SK-N-SH treated with all-trans-retinoic acid at 6 μM for 48 hours (cell line): ENCODE data around the gene NPPA.

Experiments
- ATAC-seq: fragments of 200-7000 bp; cut with Tn5 transposase; 3 replicates; pipeline ENCODE4 v1.9.1; 2020; ENCODE audit warnings: mild to moderate bottlenecking, moderate library complexity
- CREB5 ChIP-seq: fragments of 250-450 bp; sonication (Bioruptor Pico); IDR thresholded peaks from 2 replicates; pipeline ENCODE4 v1.5.1; 2020; ENCODE audit warnings: low read depth, mild to moderate bottlenecking, moderate library complexity
- CSDC2 ChIP-seq: fragments of 250-450 bp; sonication (Bioruptor Pico); IDR thresholded peaks from 2 replicates; pipeline ENCODE4 v1.5.0; 2020; ENCODE audit warnings: mild to moderate bottlenecking, moderate library complexity
- CSRNP3 ChIP-seq: fragments of 250-450 bp; sonication (Bioruptor Pico); IDR thresholded peaks from 2 replicates; pipeline ENCODE4 v1.5.1; 2021; ENCODE audit warnings: mild to moderate bottlenecking, moderate library complexity
- ESRRG ChIP-seq: fragments of 250-450 bp; sonication (Bioruptor Pico); IDR thresholded peaks from 2 replicates; pipeline ENCODE4 v1.6.1; 2021; ENCODE audit warnings: mild to moderate bottlenecking
- GLIS3 ChIP-seq: fragments of 250-450 bp; sonication (Bioruptor Pico); IDR thresholded peaks from 2 replicates; pipeline ENCODE4 v1.5.0; 2020; ENCODE audit warnings: mild to moderate bottlenecking, moderate library complexity
- ISL1 ChIP-seq: fragments of 250-450 bp; sonication (Bioruptor Pico); IDR thresholded peaks from 2 replicates; pipeline ENCODE4 v2.1.2; 2022; ENCODE audit warnings: mild to moderate bottlenecking, moderate library complexity
- OSR1 ChIP-seq: fragments of 250-450 bp; sonication (Bioruptor Pico); IDR thresholded peaks from 2 replicates; pipeline ENCODE4 v1.8.0; 2022; ENCODE audit warnings: moderate library complexity, mild to moderate bottlenecking, inconsistent platforms
- PATZ1 ChIP-seq: fragments of 250-450 bp; sonication (Bioruptor Pico); IDR thresholded peaks from 2 replicates; pipeline ENCODE4 v1.8.0; 2020; ENCODE audit warnings: mild to moderate bottlenecking, moderate library complexity, borderline replicate concordance
- POU6F1 ChIP-seq: fragments of 250-450 bp; sonication (Bioruptor Pico); IDR thresholded peaks from 2 replicates; pipeline ENCODE4 v1.8.0; 2021; ENCODE audit warnings: low read depth, mild to moderate bottlenecking, moderate library complexity, borderline replicate concordance
- PPARA ChIP-seq: fragments of 250-450 bp; sonication (Bioruptor Pico); IDR thresholded peaks from 2 replicates; pipeline ENCODE4 v1.5.0; 2020; ENCODE audit warnings: mild to moderate bottlenecking, borderline replicate concordance
- RARB ChIP-seq: fragments of 250-450 bp; sonication (Bioruptor Pico); IDR thresholded peaks from 2 replicates; pipeline ENCODE4 v1.8.0; 2021; ENCODE audit warnings: mild to moderate bottlenecking, moderate library complexity
- SNAI2 ChIP-seq: fragments of 250-450 bp; sonication (Bioruptor Pico); IDR thresholded peaks from 2 replicates; pipeline ENCODE4 v1.5.0; 2020; ENCODE audit warnings: mild to moderate bottlenecking, moderate library complexity
- TCF4 ChIP-seq: fragments of 250-450 bp; sonication (Bioruptor Pico); IDR thresholded peaks from 2 replicates; pipeline ENCODE4 v1.8.0; 2021; ENCODE audit warnings: mild to moderate bottlenecking, moderate library complexity, borderline replicate concordance
- TOX ChIP-seq: fragments of 250-450 bp; sonication (Bioruptor Pico); IDR thresholded peaks from 2 replicates; pipeline ENCODE4 v1.8.0; 2021; ENCODE audit warnings: mild to moderate bottlenecking, moderate library complexity, borderline replicate concordance
- TSHZ2 ChIP-seq: fragments of 250-450 bp; sonication (Bioruptor Pico); IDR thresholded peaks from 2 replicates; pipeline ENCODE4 v1.5.0; 2020; ENCODE audit warnings: mild to moderate bottlenecking, moderate library complexity
- ZC3H10 ChIP-seq: fragments of 250-450 bp; sonication (Bioruptor Pico); IDR thresholded peaks from 2 replicates; pipeline ENCODE4 v1.5.1; 2021; ENCODE audit warnings: mild to moderate bottlenecking, moderate library complexity
- ZFP30 ChIP-seq: fragments of 450-650 bp; formaldehyde crosslinking; IDR thresholded peaks from 2 replicates; pipeline ENCODE4 v1.5.0; 2022; ENCODE audit warnings: mild to moderate bottlenecking, moderate library complexity
- ZNF565 ChIP-seq: fragments of 450-650 bp; formaldehyde crosslinking; conservative IDR thresholded peaks from 2 replicates; pipeline ENCODE4 v1.5.0; 2020; ENCODE audit warnings: low read depth, mild to moderate bottlenecking, moderate library complexity
- ZNF70 ChIP-seq: fragments of 450-650 bp; formaldehyde crosslinking; IDR thresholded peaks from 2 replicates; pipeline ENCODE4 v1.5.0; 2020; ENCODE audit warnings: mild to moderate bottlenecking, moderate library complexity
- ZNF8 ChIP-seq: fragments of 450-650 bp; formaldehyde crosslinking; IDR thresholded peaks from 2 replicates; pipeline ENCODE4 v1.5.0; 2020; ENCODE audit warnings: mild to moderate bottlenecking, moderate library complexity

NPPA gene

GRCh38 chr1:11854519-11854918 lies 6.9 kb upstream of the NPPA start (continued):
- TF ChIP-seq PATZ1, result no peak

GRCh38 chr1:11851180-11851579 lies 3.6 kb upstream of the NPPA start:
- no peak for ATAC-seq
- no peak for TF ChIP-seq CSRNP3 (CRISPR knock-in tag)

- no peak for TF ChIP-seq GLIS3 (CRISPR knock-in tag)
- TF ChIP-seq ZNF565 (CRISPR knock-in tag), result no peak
- TF ChIP-seq CSDC2, result no peak
- TF ChIP-seq RARB (CRISPR knock-in tag), result no peak
- no peak for TF ChIP-seq ZFP30 (CRISPR knock-in tag)
- no peak for TF ChIP-seq PPARA (CRISPR knock-in tag)
- no peak for TF ChIP-seq OSR1 (CRISPR knock-in tag)
- TF ChIP-seq, all 23 proteins: peak for 0
- no peak for ATAC-seq
Measured at GRCh38 chr1:11850156-11850555, 2.6 kb upstream of the NPPA start.

- TF ChIP-seq ZNF70 (CRISPR knock-in tag), result no peak
- TF ChIP-seq ISL1, result no peak
- TF ChIP-seq TOX (CRISPR knock-in tag), result no peak
- TF ChIP-seq RARB (CRISPR knock-in tag), result no peak
- no peak for TF ChIP-seq ZNF8 (CRISPR knock-in tag)
- no peak for TF ChIP-seq ESRRG (CRISPR knock-in tag)
- no peak for TF ChIP-seq GLIS3 (CRISPR knock-in tag)
- no peak for ATAC-seq
Measured at GRCh38 chr1:11848373-11848700, 754 bp upstream of the NPPA start.

GRCh38 chr1:11845641-11846335 lies 1.8 kb downstream of the NPPA start:
- TF ChIP-seq ISL1 (no peak), ZC3H10 (CRISPR knock-in tag) (no peak), GLIS3 (CRISPR knock-in tag) (no peak), ZNF70 (CRISPR knock-in tag) (0 out of 2 replicates have a peak, but pooled peaks have one; percentile 63)
- TF ChIP-seq, all 23 proteins: peak for 1
- ATAC-seq, result no peak; the same call in 2 of the 3 replicates

- no peak for ATAC-seq
Measured at GRCh38 chr1:11842154-11843041, 5.2 kb downstream of the NPPA start.

GRCh38 chr1:11841245-11842153 lies 6.1 kb downstream of the NPPA start:
- ATAC-seq, result no peak
- TF ChIP-seq TSHZ2 (no peak), CREB5 (no peak), TCF4 (CRISPR knock-in tag) (no peak), ZFP30 (CRISPR knock-in tag) (no peak), ZC3H10 (CRISPR knock-in tag) (no peak), POU6F1 (CRISPR knock-in tag) (no peak), ZNF565 (CRISPR knock-in tag) (no peak), CSDC2 (no peak)

More at GRCh38 chr1:11842154-11843041, 5.2 kb downstream of the NPPA start:
- TF ChIP-seq TCF4 (CRISPR knock-in tag) (peak; percentile 55; the same call in 1 of the 2 replicates), ESRRG (CRISPR knock-in tag) (no peak), SNAI2 (CRISPR knock-in tag) (no peak)
